HepG2 (cell line): ENCODE results near the gene SLC38A4. TPM values are rescaled to one million over a fixed set of nuclear protein-coding genes. Genes with fewer than 3 reads are reported as not detected.
A peak's percentile ranks its signal among the peaks of the same experiment; 100 is the strongest.

ENCODE experiments used
- BATF2 ChIP-seq: sonication (generic); formaldehyde crosslinking; IDR thresholded peaks from 2 replicates; pipeline ENCODE4 v1.8.0; 2022; ENCODE audit warnings: mild to moderate bottlenecking, missing genetic modification reagents, moderate library complexity
- BCL6 ChIP-seq: IDR thresholded peaks from 2 replicates; pipeline ENCODE4 v1.6.1; 2016; ENCODE audit warnings: missing genetic modification reagents, missing compliant biosample characterization
- CEBPG ChIP-seq: IDR thresholded peaks from 2 replicates; pipeline ENCODE4 v1.6.1; 2016
- DDIT3 ChIP-seq: sonication (generic); formaldehyde crosslinking; IDR thresholded peaks from 2 replicates; pipeline ENCODE4 v1.4.0; 2020; ENCODE audit warnings: mild to moderate bottlenecking, missing genetic modification reagents
- FOXK1 ChIP-seq: sonication (generic); formaldehyde crosslinking; IDR thresholded peaks from 2 replicates; pipeline ENCODE4 v1.4.0; 2020; ENCODE audit warnings: low read depth, missing genetic modification reagents, borderline replicate concordance
- HMG20A ChIP-seq: IDR thresholded peaks from 2 replicates; pipeline ENCODE4 v1.6.1; 2016; ENCODE audit warnings: borderline replicate concordance
- JUND ChIP-seq: sonication (generic); formaldehyde crosslinking; IDR thresholded peaks from 2 replicates; pipeline ENCODE4 v1.8.0; 2022; ENCODE audit warnings: mild to moderate bottlenecking, missing genetic modification reagents
- KDM1A ChIP-seq: IDR thresholded peaks from 2 replicates; pipeline ENCODE4 v1.6.1; 2016; ENCODE audit warnings: missing compliant biosample characterization
- NCOA1 ChIP-seq: sonication (generic); formaldehyde crosslinking; IDR thresholded peaks from 2 replicates; pipeline ENCODE4 v1.9.0; 2021; ENCODE audit warnings: missing genetic modification reagents
- NFIC ChIP-seq: IDR thresholded peaks from 2 replicates; pipeline ENCODE4 v1.6.1; 2012; ENCODE audit warnings: mild to moderate bottlenecking, low read length, inconsistent platforms
- NR2F1 ChIP-seq, 2 experiments: fragments of 450-650 bp in 1 of 2; formaldehyde crosslinking in 1 of 2; IDR thresholded peaks; 2 replicates each; pipeline versions ENCODE4 v1.5.0 to v1.6.1; 2016 to 2020; ENCODE audit warnings: mild to moderate bottlenecking in 1 of 2, missing compliant biosample characterization in 1 of 2, missing genetic modification reagents in 1 of 2, moderate library complexity in 1 of 2
- NR2F2 ChIP-seq: IDR thresholded peaks from 2 replicates; pipeline ENCODE4 v1.6.1; 2012; ENCODE audit warnings: low read depth, inconsistent platforms, borderline replicate concordance
- PRDM4 ChIP-seq: sonication (generic); formaldehyde crosslinking; IDR thresholded peaks from 2 replicates; pipeline ENCODE4 v1.9.0; 2021; ENCODE audit warnings: missing genetic modification reagents, borderline replicate concordance
- RERE ChIP-seq: IDR thresholded peaks from 2 replicates; pipeline ENCODE4 v1.6.1; 2016; ENCODE audit warnings: low read depth, missing genetic modification reagents, missing compliant biosample characterization
- TBX2 ChIP-seq: sonication (generic); formaldehyde crosslinking; IDR thresholded peaks from 2 replicates; pipeline ENCODE4 v1.5.0; 2020; ENCODE audit warnings: missing genetic modification reagents, mild to moderate bottlenecking, borderline replicate concordance
- TCF7 ChIP-seq: sonication (generic); IDR thresholded peaks from 2 replicates; pipeline ENCODE4 v1.6.1; 2016; ENCODE audit warnings: antibody characterized with exemption, low read depth
- THAP11 ChIP-seq: IDR thresholded peaks from 2 replicates; pipeline ENCODE4 v1.6.1; 2016; ENCODE audit warnings: missing biosample characterization, missing genetic modification reagents
- WIZ ChIP-seq: sonication (generic); formaldehyde crosslinking; IDR thresholded peaks from 2 replicates; pipeline ENCODE4 v1.5.1; 2020; ENCODE audit warnings: mild to moderate bottlenecking, missing genetic modification reagents
- ZFP36L1 ChIP-seq: sonication (generic); formaldehyde crosslinking; IDR thresholded peaks from 2 replicates; pipeline ENCODE4 v1.8.0; 2022; ENCODE audit warnings: mild to moderate bottlenecking, missing genetic modification reagents, moderate library complexity
- ZNF275 ChIP-seq: sonication (generic); formaldehyde crosslinking; IDR thresholded peaks from 2 replicates; pipeline ENCODE4 v1.8.0; 2022; ENCODE audit warnings: missing genetic modification reagents, mild to moderate bottlenecking, inconsistent platforms, borderline replicate concordance
- ZNF329 ChIP-seq: sonication (generic); formaldehyde crosslinking; IDR thresholded peaks from 2 replicates; pipeline ENCODE4 v1.9.0; 2021; ENCODE audit warnings: low read depth, mild to moderate bottlenecking, missing genetic modification reagents
- ZNF468 ChIP-seq: sonication (generic); formaldehyde crosslinking; IDR thresholded peaks from 2 replicates; pipeline ENCODE4 v1.8.0; 2022; ENCODE audit warnings: mild to moderate bottlenecking, moderate library complexity, missing genetic modification reagents
- polyA plus RNA-seq, 8 experiments: library from polyadenylated mRNA; depleted of rRNA in 3 of 8; stranded (reverse) in 7 of 8; unstranded in 1 of 8; fragments of >200 nt; fragmentation: Illumina TruSeq in 4 of 8; extraction: Trizol in 4 of 8; gene quantifications; 2 replicates each; pipeline versions ENCODE4 v1.2.1 to v1.2.3, GENCODE V29; 2011 to 2016; ENCODE audit warnings: low read depth in 4 of 8, missing spikeins in 1 of 8, mixed read lengths in 1 of 8; ENCODE audit not compliant: insufficient read depth in 1 of 8
- total RNA-seq, 5 experiments: library from RNA; depleted of rRNA; stranded (reverse); fragments of >200 nt; fragmentation: Illumina TruSeq; extraction: Trizol; gene quantifications; 2 replicates each; pipeline ENCODE4 v1.2.3, GENCODE V29; 2016; ENCODE audit warnings: low read depth in 1 of 5

SLC38A4 gene
- total and polyA plus RNA-seq, 2 of the 13 experiments (the other 11 are each of a cell fraction or from before 2014, with no cell fraction given) = 3.5 to 5.2 TPM

- TF ChIP-seq TBX2 (CRISPR knock-in tag) (peak; percentile 21; the same call in 1 of the 2 replicates), THAP11 (CRISPR knock-in tag) (peak; percentile 27; the same call in 1 of the 2 replicates), NCOA1 (no peak), PRDM4 (CRISPR knock-in tag) (no peak), BATF2 (CRISPR knock-in tag) (no peak), WIZ (CRISPR knock-in tag) (no peak), BCL6 (peak; percentile 51), NFIC (peak; percentile 71), FOXK1 (CRISPR knock-in tag) (peak; percentile 43; the same call in 1 of the 2 replicates), ZNF329 (CRISPR knock-in tag) (no peak), RERE (CRISPR knock-in tag) (peak; percentile 81), ZNF275 (CRISPR knock-in tag) (no peak), NR2F1 (CRISPR knock-in tag; IDR thresholded peaks at IDR 0.05) (peak in 1 of 2 experiments; percentile 27; a peak in 1 of 4 replicates), CEBPG (CRISPR knock-in tag) (peak; percentile 58), TCF7 (peak; percentile 57), DDIT3 (peak; percentile 64; the same call in 1 of the 2 replicates), NR2F2 (peak; percentile 67; the same call in 1 of the 2 replicates), HMG20A (CRISPR knock-in tag) (peak; percentile 98), KDM1A (CRISPR knock-in tag) (peak; percentile 84; the same call in 1 of the 2 replicates), JUND (no peak), ZFP36L1 (CRISPR knock-in tag) (no peak), ZNF468 (no peak)
Observed at GRCh38 chr12:46839964-46840363, 14.2 kb upstream of the SLC38A4 start (continued).
